Activated T-helper 17 cell treated with anti-CD3 and anti-CD28 coated beads, Interleukin-2, amount 50 U/mL, for 72 hours (primary cell): ENCODE data around the gene STXBP1. TPM values are rescaled to one million over a fixed set of nuclear protein-coding genes. Genes with fewer than 3 reads are reported as not detected.
"Not testable (repeated sequence)": the region's sequence is repeated elsewhere in the genome, so short reads cannot be mapped to it uniquely, and the experiment has no call there.

ENCODE experiments used
- ATAC-seq: fragments of 150-1000 bp; cut with Tn5 transposase; replicated peaks from 2 replicates; pipeline ENCODE4 v1.10.0; 2021; ENCODE audit warnings: mild to moderate bottlenecking, moderate library complexity
- H3K27ac Mint-ChIP-seq: one replicate; pipeline ENCODE4 v1.8.0; 2022; ENCODE audit warnings: mixed read lengths
- H3K27me3 Mint-ChIP-seq: one replicate; pipeline ENCODE4 v1.8.0; 2022; ENCODE audit warnings: mixed read lengths
- H3K36me3 Mint-ChIP-seq: one replicate; pipeline ENCODE4 v1.8.0; 2022; ENCODE audit warnings: low read depth, mild to moderate bottlenecking, mixed read lengths
- H3K4me1 Mint-ChIP-seq: one replicate; pipeline ENCODE4 v1.8.0; 2022; ENCODE audit warnings: mixed read lengths
- H3K4me3 Mint-ChIP-seq: one replicate; pipeline ENCODE4 v1.8.0; 2022; ENCODE audit warnings: mild to moderate bottlenecking, mixed read lengths
- H3K9me3 Mint-ChIP-seq: one replicate; pipeline ENCODE4 v1.8.0; 2022; ENCODE audit warnings: mixed read lengths
- total RNA-seq, 2 donors: library from RNA; stranded (reverse); gene quantifications; one replicate each; pipeline ENCODE4 v1.2.3, GENCODE V29; 2022

The STXBP1 gene
- total RNA-seq, 2 donors from 2014 or later = 14.7 to 17.1 TPM

DNA sequence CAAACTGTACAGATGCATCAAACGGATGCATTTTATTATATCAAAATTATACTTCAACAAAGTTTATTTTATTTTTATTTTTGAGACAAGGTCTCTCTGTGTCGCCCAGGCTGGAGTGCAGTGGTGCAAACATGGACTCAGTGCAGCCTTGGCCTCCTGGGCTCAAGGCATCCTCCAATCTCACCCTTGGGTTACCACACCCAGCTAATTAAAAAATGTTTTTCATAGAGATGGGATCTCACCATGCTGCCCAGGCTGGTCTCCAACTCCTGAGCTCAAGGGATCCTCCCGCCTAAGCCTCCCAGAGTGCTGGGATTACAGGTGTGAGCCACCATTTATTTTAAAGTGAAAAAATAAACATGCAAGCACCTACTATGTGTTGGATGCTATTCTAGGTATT is 40.1 kb upstream of the STXBP1 start:
- H3K9me3 Mint-ChIP-seq = no peaks in the 10 kb centered on the region
- no peak overlapping the region for H3K4me3 Mint-ChIP-seq
- peaks cover 43% of the 10 kb centered on the region for H3K4me1 Mint-ChIP-seq
- no peaks in the 10 kb centered on the region for H3K27me3 Mint-ChIP-seq
- H3K36me3 Mint-ChIP-seq = peaks cover 6% of the 10 kb centered on the region
- ATAC-seq = no peak
- no peak overlapping the region for H3K27ac Mint-ChIP-seq

DNA sequence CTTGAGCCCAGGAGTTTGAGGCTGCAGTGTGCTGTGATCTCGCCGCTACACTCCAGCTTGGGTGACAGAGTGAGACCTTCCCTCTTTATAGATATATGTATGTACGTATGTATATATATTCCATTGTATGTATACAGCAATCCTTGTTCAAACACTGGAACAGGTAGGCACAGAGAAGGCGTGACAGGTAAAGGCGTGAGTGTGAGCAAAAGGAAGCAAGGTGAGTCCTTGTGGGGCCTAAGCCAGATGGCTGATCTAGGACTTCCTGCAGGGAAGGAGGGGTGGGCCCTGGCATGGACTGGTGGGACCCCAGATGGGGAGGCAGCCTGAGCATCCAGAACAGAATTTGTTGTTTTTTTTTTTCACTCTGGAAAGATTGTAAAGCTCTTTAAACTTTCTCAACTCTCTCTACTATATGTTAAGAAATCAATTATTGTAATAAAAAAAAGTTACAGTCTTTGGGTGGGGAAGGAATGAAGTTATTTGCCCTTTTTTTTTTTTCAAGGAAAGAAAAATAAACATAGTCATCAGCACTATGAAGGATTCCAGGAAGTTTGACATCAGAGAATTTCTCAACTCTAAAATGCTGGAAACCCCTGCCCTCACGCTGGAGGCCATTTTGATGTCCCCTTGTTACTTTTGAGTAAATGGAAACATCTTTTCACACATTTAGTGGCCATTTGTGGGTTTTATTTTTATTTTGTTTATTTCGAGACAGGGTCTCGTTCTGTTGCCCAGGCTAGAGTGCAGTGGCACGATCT is 38.9 kb upstream of the STXBP1 start:
- Mint-ChIP-seq H3K27ac (peak overlapping the region; percentile 42), H3K9me3 (no peaks in the 10 kb centered on the region), H3K27me3 (no peaks in the 10 kb centered on the region), H3K36me3 (no peaks in the 10 kb centered on the region), H3K4me3 (peak overlapping the region; percentile 72), H3K4me1 (peaks cover 37% of the 10 kb centered on the region)
- no peak for ATAC-seq

DNA sequence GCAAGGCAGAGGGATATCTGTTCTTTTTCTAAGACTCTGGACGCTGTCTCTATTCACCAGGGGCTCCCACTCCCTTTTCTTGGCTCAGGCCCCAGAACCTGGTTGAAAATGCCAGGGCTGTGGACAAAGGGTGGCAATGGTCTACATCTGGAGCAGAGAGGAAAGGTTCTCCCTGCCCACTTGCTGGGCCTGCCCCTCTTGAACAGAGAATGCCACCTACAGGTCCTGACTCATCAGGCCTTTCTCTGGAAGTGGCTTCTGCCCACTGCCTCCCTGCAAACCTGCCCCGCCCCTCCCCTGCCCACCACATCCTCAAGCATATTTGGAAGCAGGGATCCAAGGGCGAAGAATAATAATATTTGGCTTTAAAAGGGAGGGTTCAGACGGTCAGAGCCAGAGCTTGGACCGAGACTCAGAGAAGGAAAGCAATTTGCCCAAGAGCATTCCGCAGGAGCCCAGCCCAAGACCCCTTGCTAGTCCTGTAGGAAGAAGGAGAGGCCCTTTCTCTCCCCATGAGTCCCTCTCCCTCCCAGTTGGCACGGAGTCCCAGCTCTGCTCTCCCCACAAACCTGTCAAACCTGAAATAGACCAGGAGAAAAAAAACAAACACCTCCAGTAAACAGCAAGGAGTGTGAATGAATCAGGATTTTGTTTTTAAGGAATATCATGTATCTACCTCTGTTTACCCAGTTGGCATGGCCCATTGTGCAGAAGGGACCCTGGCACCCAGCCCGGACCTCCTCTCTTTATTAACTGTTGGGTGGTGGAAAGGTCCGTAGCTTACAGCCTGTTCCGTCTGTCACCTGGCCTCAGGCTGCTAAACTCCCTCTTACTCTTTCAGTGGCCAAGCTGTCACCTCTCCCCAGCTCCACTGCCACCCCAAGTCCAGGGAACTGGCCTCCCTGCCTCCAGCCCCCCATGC is 37.7 kb upstream of the STXBP1 start:
- peak; percentile 36 for ATAC-seq
- H3K4me3 Mint-ChIP-seq = peak overlapping the region; percentile 72

GRCh38 chr9:127575875-127576778 is 36.0 kb upstream of the STXBP1 start:
- H3K36me3 Mint-ChIP-seq = peaks cover 6% of the 10 kb centered on the region
- H3K27me3 Mint-ChIP-seq = no peaks in the 10 kb centered on the region
- peak overlapping the region; percentile 17 for H3K27ac Mint-ChIP-seq

More for the DNA sequence above, 37.7 kb upstream of the STXBP1 start:
- H3K9me3 Mint-ChIP-seq = no peaks in the 10 kb centered on the region
- peaks cover 42% of the 10 kb centered on the region for H3K4me1 Mint-ChIP-seq
- peak overlapping the region; percentile 85 for H3K27ac Mint-ChIP-seq
- H3K27me3 Mint-ChIP-seq = no peaks in the 10 kb centered on the region
- H3K36me3 Mint-ChIP-seq = no peaks in the 10 kb centered on the region

DNA sequence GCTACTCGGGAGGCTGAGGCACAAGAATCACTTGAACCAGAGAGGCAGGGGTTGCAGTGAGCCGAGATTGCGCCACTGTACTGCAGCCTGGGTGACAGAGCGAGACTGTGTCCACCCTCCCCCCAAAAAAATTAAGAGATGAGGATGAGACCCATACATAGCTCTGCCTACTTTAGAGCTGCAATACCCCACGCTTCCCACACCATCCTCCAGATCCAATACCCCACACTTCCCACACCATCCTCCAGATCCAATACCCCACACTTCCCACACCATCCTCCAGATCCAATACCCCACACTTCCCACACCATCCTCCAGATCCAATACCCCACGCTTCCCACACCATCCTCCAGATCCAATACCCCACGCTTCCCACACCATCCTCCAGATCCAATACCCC is 34.9 kb upstream of the STXBP1 start:
- not testable (repeated sequence) for H3K36me3 Mint-ChIP-seq, H3K27me3 Mint-ChIP-seq

More at GRCh38 chr9:127575875-127576778, 36.0 kb upstream of the STXBP1 start:
- ATAC-seq = no peak
- peaks cover 30% of the 10 kb centered on the region for H3K4me1 Mint-ChIP-seq
- peak overlapping the region; percentile 8 for H3K4me3 Mint-ChIP-seq
- H3K9me3 Mint-ChIP-seq = no peaks in the 10 kb centered on the region

GRCh38 chr9:127578627-127578951 is 33.5 kb upstream of the STXBP1 start:
- H3K36me3 Mint-ChIP-seq = peaks cover 6% of the 10 kb centered on the region

More for the DNA sequence above, 34.9 kb upstream of the STXBP1 start:
- Mint-ChIP-seq H3K4me3 (peak overlapping the region; percentile 92), H3K27ac (peak overlapping the region; percentile 68), H3K4me1 (peaks cover 26% of the 10 kb centered on the region)
- H3K9me3 Mint-ChIP-seq, ATAC-seq: not testable (repeated sequence)

GRCh38 chr9:127578952-127579853 is 32.9 kb upstream of the STXBP1 start:
- Mint-ChIP-seq H3K27me3 (no peaks in the 10 kb centered on the region), H3K36me3 (peaks cover 6% of the 10 kb centered on the region)
- peak; percentile 98 for ATAC-seq

More at GRCh38 chr9:127578627-127578951, 33.5 kb upstream of the STXBP1 start:
- Mint-ChIP-seq H3K27ac (peak overlapping the region; percentile 94), H3K27me3 (no peaks in the 10 kb centered on the region), H3K9me3 (no peaks in the 10 kb centered on the region), H3K4me3 (peak overlapping the region; percentile 92), H3K4me1 (peaks cover 26% of the 10 kb centered on the region)
- ATAC-seq = no peak

GRCh38 chr9:127580366-127580765 is 31.7 kb upstream of the STXBP1 start:
- H3K9me3 Mint-ChIP-seq = no peaks in the 10 kb centered on the region
- no peak for ATAC-seq
- peak overlapping the region; percentile 92 for H3K4me3 Mint-ChIP-seq
- peak overlapping the region; percentile 94 for H3K27ac Mint-ChIP-seq
- H3K36me3 Mint-ChIP-seq = peaks cover 6% of the 10 kb centered on the region
- H3K27me3 Mint-ChIP-seq = no peaks in the 10 kb centered on the region
- H3K4me1 Mint-ChIP-seq = peaks cover 13% of the 10 kb centered on the region

More at GRCh38 chr9:127578952-127579853, 32.9 kb upstream of the STXBP1 start:
- no peaks in the 10 kb centered on the region for H3K9me3 Mint-ChIP-seq
- H3K4me3 Mint-ChIP-seq = peak overlapping the region; percentile 92
- H3K27ac Mint-ChIP-seq = peak overlapping the region; percentile 94
- H3K4me1 Mint-ChIP-seq = peaks cover 20% of the 10 kb centered on the region

- Mint-ChIP-seq H3K27ac (peak overlapping the region; percentile 94), H3K4me3 (peak overlapping the region; percentile 92), H3K36me3 (peaks cover 6% of the 10 kb centered on the region), H3K4me1 (peaks cover 15% of the 10 kb centered on the region), H3K9me3 (no peaks in the 10 kb centered on the region), H3K27me3 (no peaks in the 10 kb centered on the region)
- no peak for ATAC-seq
These were observed 31.1 kb upstream of the STXBP1 start for GRCh38 chr9:127580879-127581475.

DNA sequence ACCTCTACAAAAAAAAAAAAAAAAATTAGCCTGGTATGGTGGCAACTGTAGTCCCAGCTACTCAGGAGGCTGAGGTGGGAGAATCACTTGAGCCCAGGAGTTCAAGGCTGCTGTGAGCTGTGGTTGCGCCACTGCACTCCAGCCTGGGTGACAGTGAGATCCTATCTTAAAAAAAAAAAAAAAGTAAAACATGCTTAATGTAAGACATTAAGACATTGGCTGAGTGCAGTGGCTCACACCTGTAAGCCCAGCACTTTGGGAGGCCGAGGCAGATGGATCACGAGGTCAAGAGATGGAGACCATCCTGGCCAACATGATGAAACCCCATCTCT is 27.6 kb upstream of the STXBP1 start:
- ATAC-seq, H3K27ac Mint-ChIP-seq, H3K27me3 Mint-ChIP-seq, H3K36me3 Mint-ChIP-seq, H3K4me3 Mint-ChIP-seq, H3K9me3 Mint-ChIP-seq, H3K4me1 Mint-ChIP-seq: not testable (repeated sequence)

GRCh38 chr9:127585161-127585819 is 26.8 kb upstream of the STXBP1 start:
- Mint-ChIP-seq H3K9me3 (no peaks in the 10 kb centered on the region), H3K27ac (no peak overlapping the region), H3K4me3 (peak overlapping the region; percentile 9), H3K36me3 (peaks cover 5% of the 10 kb centered on the region), H3K27me3 (peaks cover 3% of the 10 kb centered on the region), H3K4me1 (peaks cover 11% of the 10 kb centered on the region)
- ATAC-seq = peak; percentile 54

GRCh38 chr9:127586096-127586495 is 26.0 kb upstream of the STXBP1 start:
- no peak overlapping the region for H3K4me3 Mint-ChIP-seq
- H3K9me3 Mint-ChIP-seq = no peaks in the 10 kb centered on the region
- no peak overlapping the region for H3K27ac Mint-ChIP-seq
- peaks cover 11% of the 10 kb centered on the region for H3K4me1 Mint-ChIP-seq
- no peak for ATAC-seq
- no peaks in the 10 kb centered on the region for H3K36me3 Mint-ChIP-seq
- H3K27me3 Mint-ChIP-seq = peaks cover 3% of the 10 kb centered on the region
